GOT3 (cell line): ENCODE data around the gene PFN3.
"Not testable (repeated sequence)": the region's sequence is repeated elsewhere in the genome, so short reads cannot be mapped to it uniquely, and the experiment has no call there.

Experiments
- DNase-seq: peaks from one replicate; lab custom pipeline; 2025; ENCODE audit warnings: mixed read lengths; lab: John Stamatoyannopoulos, UW

The PFN3 gene

GRCh38 chr5:177396078-177396477 is 4.4 kb downstream of the PFN3 start:
- DNase-seq, result no peak

- DNase-seq, result no peak
Observed at GRCh38 chr5:177393990-177394389, 6.5 kb downstream of the PFN3 start.

GRCh38 chr5:177393206-177393765 is 7.2 kb downstream of the PFN3 start:
- no peak for DNase-seq

GRCh38 chr5:177392765-177393164 is 7.7 kb downstream of the PFN3 start:
- DNase-seq, result no peak

- peak; percentile 61 for DNase-seq
Observed at GRCh38 chr5:177390363-177391300, 9.8 kb downstream of the PFN3 start.

GRCh38 chr5:177389241-177390169 is 11.0 kb downstream of the PFN3 start:
- peak; percentile 63 for DNase-seq

- no peak for DNase-seq
Observed at GRCh38 chr5:177388521-177389052, 11.9 kb downstream of the PFN3 start.

- DNase-seq, result no peak
Observed at GRCh38 chr5:177387405-177387804, 13.1 kb downstream of the PFN3 start.

- DNase-seq, result no peak
Observed at GRCh38 chr5:177386542-177386941, 13.9 kb downstream of the PFN3 start.

- DNase-seq, result no peak
Observed at GRCh38 chr5:177385720-177386119, 14.7 kb downstream of the PFN3 start.

- DNase-seq, result no peak
Observed at GRCh38 chr5:177384134-177384533, 16.3 kb downstream of the PFN3 start, which contains the start of gene SLC34A1. Gene SLC34A1, plus strand, starts transcription at chr5:177384434. Its CDS starts 1,308 bp downstream, at chr5:177385742.

GRCh38 chr5:177383181-177383580 is 17.3 kb downstream of the PFN3 start:
- DNase-seq, result no peak

- no peak for DNase-seq
Observed at GRCh38 chr5:177382423-177383029, 17.9 kb downstream of the PFN3 start.

- no peak for DNase-seq
Observed at GRCh38 chr5:177380805-177381126, 19.7 kb downstream of the PFN3 start.

GRCh38 chr5:177378884-177379883 is 21.3 kb downstream of the PFN3 start:
- no peak for DNase-seq

GRCh38 chr5:177377851-177378776 is 22.3 kb downstream of the PFN3 start:
- no peak for DNase-seq

GRCh38 chr5:177376107-177376506 is 24.4 kb downstream of the PFN3 start:
- no peak for DNase-seq

GRCh38 chr5:177375516-177375915 is 24.9 kb downstream of the PFN3 start:
- not testable (repeated sequence) for DNase-seq

- no peak for DNase-seq
Observed at GRCh38 chr5:177374211-177374610, 26.2 kb downstream of the PFN3 start.
